SU-DHL-6 (cell line): ENCODE data around the gene VSTM4.

ENCODE experiments used
- EZH2phosphoT487 ChIP-seq: fragments of 200-600 bp; sonication (generic), shearing (Covaris generic); conservative IDR thresholded peaks from 2 replicates; pipeline ENCODE4 v1.6.1; 2018; ENCODE audit warnings: mild to moderate bottlenecking, antibody characterized with exemption, low read length, moderate library complexity, mixed read lengths
- TF ChIP-seq, protein P1 (sequence below): fragments of 200-600 bp; sonication (generic); IDR thresholded peaks from one replicate; pipeline ENCODE4 v1.5.1; 2017; ENCODE audit warnings: antibody characterized with exemption, mild to moderate bottlenecking, low read length, moderate library complexity; ENCODE audit not compliant: insufficient read depth, poor library complexity, severe bottlenecking

DNA sequence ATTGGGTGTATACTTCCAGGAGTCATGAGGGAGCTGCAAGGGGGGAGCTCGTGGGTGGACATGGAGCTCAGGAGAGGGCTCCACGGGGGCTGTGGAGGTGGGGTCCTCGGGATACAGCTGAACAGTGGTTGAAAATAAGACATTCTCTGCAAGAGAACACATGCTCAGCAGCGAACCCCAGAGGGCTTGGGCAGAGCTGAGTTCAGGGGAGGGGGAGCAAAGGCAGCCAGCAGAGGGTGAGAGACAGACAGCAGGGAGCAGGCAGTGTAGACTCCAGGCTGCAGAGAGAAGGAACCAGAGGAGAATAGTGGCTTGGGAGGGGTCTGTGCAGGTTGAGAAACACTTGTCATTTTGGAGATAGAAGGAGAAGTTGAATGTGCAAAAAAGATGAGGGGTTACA is 102.7 kb downstream of the VSTM4 start:
- TF ChIP-seq, protein P1, sequence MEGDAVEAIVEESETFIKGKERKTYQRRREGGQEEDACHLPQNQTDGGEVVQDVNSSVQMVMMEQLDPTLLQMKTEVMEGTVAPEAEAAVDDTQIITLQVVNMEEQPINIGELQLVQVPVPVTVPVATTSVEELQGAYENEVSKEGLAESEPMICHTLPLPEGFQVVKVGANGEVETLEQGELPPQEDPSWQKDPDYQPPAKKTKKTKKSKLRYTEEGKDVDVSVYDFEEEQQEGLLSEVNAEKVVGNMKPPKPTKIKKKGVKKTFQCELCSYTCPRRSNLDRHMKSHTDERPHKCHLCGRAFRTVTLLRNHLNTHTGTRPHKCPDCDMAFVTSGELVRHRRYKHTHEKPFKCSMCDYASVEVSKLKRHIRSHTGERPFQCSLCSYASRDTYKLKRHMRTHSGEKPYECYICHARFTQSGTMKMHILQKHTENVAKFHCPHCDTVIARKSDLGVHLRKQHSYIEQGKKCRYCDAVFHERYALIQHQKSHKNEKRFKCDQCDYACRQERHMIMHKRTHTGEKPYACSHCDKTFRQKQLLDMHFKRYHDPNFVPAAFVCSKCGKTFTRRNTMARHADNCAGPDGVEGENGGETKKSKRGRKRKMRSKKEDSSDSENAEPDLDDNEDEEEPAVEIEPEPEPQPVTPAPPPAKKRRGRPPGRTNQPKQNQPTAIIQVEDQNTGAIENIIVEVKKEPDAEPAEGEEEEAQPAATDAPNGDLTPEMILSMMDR = no peak
- TF ChIP-seq EZH2phosphoT487 = no peak
